H1 (cell line): ENCODE measurements around the gene TUBGCP4. TPM values are rescaled to one million over a fixed set of nuclear protein-coding genes. Genes with fewer than 3 reads are reported as not detected.

ENCODE experiments used
- EZH2 ChIP-seq: fragments of 200-600 bp; sonication (generic); IDR thresholded peaks from 2 replicates; pipeline ENCODE4 v1.7.1; 2012; ENCODE audit warnings: low read depth, mild to moderate bottlenecking, moderate library complexity, low read length, inconsistent platforms; ENCODE audit not compliant: severe bottlenecking
- KDM1A ChIP-seq: fragments of 200-600, 300-600 bp; sonication (generic); IDR thresholded peaks from 2 replicates; pipeline ENCODE4 v1.7.1; 2016; ENCODE audit warnings: mild to moderate bottlenecking, low read length, borderline replicate concordance
- MAFK ChIP-seq: IDR thresholded peaks from 2 replicates; pipeline ENCODE4 v1.6.1; 2012; ENCODE audit warnings: low read depth, mild to moderate bottlenecking, improper control_type of control experiment, low read length
- PHF8 ChIP-seq: fragments of 200-600 bp; sonication (generic); conservative IDR thresholded peaks from 2 replicates; pipeline ENCODE4 v1.7.1; 2012; ENCODE audit warnings: low read depth, mild to moderate bottlenecking, inconsistent platforms, low read length, moderate library complexity
- RBBP5 ChIP-seq: IDR thresholded peaks from 2 replicates; pipeline ENCODE4 v1.7.1; 2012; ENCODE audit warnings: low read depth, mild to moderate bottlenecking, inconsistent platforms, low read length, moderate library complexity, borderline replicate concordance
- SP1 ChIP-seq: IDR thresholded peaks from 2 replicates; pipeline ENCODE4 v1.6.1; 2011; ENCODE audit warnings: low read depth, low read length
- polyA plus RNA-seq, 7 experiments: library from polyadenylated mRNA; depleted of rRNA in 3 of 7; stranded (reverse) in 5 of 7; unstranded in 2 of 7; fragments of >200 nt in 5 of 7; fragments of 200-250 nt in 2 of 7; gene quantifications; 1 replicate in 5 of 7; 2 replicates in 1 of 7; 4 replicates in 1 of 7; pipeline versions ENCODE4 v1.2.1 to v1.2.3, GENCODE V29; 2011 to 2013; ENCODE audit warnings: missing spikeins in 2 of 7, mixed read lengths in 2 of 7
- total RNA-seq: library from RNA; stranded (reverse); fragmentation: NEBNext Ultra II Directional; extraction: Animal tissue kit (Norgen Biotek cat#: 25700); gene quantifications from 2 replicates; pipeline ENCODE4 v1.2.1, GENCODE V29; 2021
- TF ChIP-seq, protein P1 (sequence below): IDR thresholded peaks from 2 replicates; pipeline ENCODE4 v1.6.1; 2011; ENCODE audit warnings: low read depth, mild to moderate bottlenecking, low read length; ENCODE audit not compliant: insufficient read depth

The TUBGCP4 gene
- total and polyA plus RNA-seq, 2 of the 8 experiments (the other 6 are each of a cell fraction or from before 2014, with no cell fraction given), result 7.3 to 23.4 TPM

DNA sequence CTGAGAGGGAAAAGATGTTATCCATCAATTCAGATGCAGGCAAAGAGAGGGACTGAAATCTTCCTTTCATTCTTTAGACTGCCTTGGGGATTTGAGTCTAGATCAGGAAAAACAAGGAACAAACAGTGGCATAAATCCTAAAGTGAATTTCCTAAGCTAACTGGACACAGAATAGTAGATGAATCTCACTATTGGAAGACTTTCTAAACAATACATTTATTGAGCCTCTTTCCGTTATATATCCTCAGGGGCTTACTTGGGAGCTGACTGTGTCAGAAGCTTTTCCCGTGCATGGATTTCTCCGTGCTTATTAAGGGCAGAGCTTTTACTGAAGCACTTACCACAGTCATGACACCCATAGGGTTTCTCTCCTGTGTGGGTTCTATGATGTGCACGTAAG is 10.1 kb upstream of the TUBGCP4 start (continued):
- TF ChIP-seq MAFK, result no peak
- TF ChIP-seq EZH2, result no peak
- TF ChIP-seq RBBP5, result no peak
- TF ChIP-seq, protein P1, sequence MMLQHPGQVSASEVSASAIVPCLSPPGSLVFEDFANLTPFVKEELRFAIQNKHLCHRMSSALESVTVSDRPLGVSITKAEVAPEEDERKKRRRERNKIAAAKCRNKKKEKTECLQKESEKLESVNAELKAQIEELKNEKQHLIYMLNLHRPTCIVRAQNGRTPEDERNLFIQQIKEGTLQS, result no peak
- no peak for TF ChIP-seq PHF8
- no peak for TF ChIP-seq SP1
- no peak for TF ChIP-seq KDM1A
